ENCODE results near the gene CCNL1.

- TF ChIP-seq CTCF (IDR thresholded peaks at IDR 0.05; ENCODE audit: low read length) (no peak), EZH2 (optimal IDR thresholded peaks at IDR 0.05; ENCODE audit: low read depth, low read length) (no peak)
Measured at GRCh38 chr3:157100096-157100477, 59.9 kb downstream of the CCNL1 start.
